HG03571 (cell line): ENCODE results near the gene ORC6.
A peak's percentile ranks its signal among the peaks of the same experiment; 100 is the strongest.
"Not testable (repeated sequence)": the region's sequence is repeated elsewhere in the genome, so short reads cannot be mapped to it uniquely, and the experiment has no call there.

Experiments
- ATAC-seq: cut with Tn5 transposase; IDR thresholded peaks from one replicate; pipeline ENCODE4 v1.9.1; 2021; ENCODE audit not compliant: unreplicated experiment

ORC6 gene, protein sequence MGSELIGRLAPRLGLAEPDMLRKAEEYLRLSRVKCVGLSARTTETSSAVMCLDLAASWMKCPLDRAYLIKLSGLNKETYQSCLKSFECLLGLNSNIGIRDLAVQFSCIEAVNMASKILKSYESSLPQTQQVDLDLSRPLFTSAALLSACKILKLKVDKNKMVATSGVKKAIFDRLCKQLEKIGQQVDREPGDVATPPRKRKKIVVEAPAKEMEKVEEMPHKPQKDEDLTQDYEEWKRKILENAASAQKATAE

DNA sequence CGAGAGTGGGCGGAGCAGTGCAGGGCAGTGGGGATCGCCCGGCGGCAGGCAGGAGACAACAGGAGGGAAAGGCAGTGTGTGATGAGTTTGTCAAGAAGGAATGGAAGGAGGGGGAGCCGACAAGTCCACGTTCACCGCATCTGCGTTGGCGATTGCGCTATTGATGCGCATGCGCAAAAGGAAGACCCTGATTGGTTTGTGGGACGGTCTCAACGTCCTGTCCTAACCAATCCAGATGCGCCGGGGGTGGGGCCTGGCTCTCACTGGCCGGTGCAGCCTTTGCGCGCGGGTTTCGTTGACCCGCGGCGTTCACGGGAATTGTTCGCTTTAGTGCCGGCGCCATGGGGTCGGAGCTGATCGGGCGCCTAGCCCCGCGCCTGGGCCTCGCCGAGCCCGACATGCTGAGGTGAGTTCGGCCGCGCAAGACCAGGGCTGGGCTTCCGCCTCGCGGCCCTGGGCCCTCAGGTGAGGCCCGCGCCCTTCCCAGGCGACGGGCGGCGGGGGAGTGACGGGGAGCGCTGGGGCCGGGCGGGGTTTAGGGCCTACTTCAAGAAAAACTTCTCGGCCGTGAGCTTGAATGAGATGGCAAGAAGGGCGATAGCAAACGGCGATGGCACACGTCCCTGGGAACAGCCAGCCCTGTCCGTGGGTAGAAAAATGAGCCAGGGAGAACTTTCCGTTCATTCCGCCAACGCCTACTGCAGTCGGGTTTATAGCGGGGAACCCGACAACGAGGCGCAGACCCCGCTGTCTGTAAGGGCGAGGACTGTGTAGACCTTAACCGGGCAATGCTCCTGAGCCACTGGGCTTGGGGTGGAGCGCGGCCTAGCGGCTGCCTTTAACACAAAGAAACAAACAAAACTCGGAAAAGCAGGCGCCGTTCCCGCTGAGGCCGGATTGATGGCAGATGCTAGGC lies at the start of gene ORC6:
Gene ORC6 (plus strand): TSS at position 295 of the 916 bp plus-strand sequence. CDS start 47 bp downstream, at position 342.
- ATAC-seq, result peak; percentile 68

GRCh38 chr16:46648656-46649055 lies 40.8 kb upstream of the ORC6 start:
- no peak for ATAC-seq

DNA sequence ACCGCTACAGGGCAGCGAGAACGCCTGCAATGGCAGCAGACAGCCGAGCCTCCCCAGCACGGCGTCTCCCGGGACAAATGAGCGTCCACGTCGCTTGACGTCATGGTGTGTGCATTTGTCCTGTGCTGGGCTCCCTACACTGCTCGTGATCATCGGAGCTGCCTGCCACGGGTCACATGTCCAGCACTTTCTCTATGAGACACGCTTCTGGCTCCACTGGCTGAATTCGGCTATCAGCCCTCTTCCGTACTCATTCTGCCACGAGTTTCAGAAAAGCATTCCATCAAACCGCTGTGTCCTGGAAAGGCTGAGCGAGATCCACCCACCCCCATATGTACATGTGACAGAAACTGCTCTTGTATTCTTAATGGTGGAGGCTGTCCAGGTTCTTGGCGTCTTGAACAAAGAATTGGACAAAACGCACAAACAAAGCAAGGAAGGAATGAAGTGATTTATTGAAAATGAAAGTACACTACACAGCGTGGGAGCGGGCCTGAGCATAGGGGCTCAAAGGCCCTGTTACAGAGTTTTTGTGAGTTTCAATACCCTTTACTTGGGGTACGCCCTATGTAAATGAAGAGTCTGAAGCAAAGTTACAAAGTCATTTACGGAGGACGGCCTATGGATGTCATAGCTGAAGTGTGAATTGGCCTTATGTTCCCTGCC lies 39.7 kb upstream of the ORC6 start:
- ATAC-seq, result no peak

GRCh38 chr16:46650254-46650623 lies 39.2 kb upstream of the ORC6 start:
- no peak for ATAC-seq

GRCh38 chr16:46651305-46651704 lies 38.2 kb upstream of the ORC6 start:
- ATAC-seq, result no peak

DNA sequence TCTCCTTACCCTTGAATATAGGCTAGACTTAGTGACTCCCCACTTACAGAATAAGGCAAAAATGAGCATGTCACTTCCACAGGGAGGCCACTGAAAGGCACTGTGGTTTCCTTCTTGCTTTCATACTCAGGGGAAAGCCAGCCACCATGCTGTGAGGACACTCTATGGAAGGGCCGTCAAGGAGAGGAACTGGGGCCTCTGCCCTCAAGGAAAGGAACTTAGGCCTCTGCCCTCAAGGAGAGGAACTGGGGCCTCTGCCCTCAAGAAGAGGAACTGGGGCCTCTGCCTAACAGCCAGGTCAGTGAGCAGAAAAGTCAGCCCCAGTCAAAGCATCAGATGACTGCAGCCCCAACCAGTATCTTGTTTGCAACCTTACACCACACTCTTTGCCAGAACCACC lies 30.5 kb upstream of the ORC6 start:
- peak; percentile 94 for ATAC-seq

DNA sequence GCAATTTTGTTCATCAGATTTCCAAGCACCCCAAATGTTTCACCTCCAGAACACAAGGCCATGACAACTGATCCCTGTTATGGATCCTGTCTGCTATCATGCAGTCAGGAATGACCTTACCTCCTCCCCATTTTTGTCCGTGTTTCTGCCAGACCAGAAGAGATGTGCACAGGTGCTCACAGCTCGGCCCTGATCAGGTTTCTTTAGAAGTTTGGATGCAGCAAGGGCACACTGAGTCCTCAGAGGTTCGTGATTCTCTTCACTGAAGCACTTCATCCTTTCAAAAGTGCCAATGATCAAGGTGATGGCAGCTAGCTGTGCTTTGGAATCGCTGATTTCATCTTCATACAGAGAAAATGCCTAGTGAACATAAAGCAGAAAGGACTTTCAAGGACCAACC lies 27.3 kb upstream of the ORC6 start:
- ATAC-seq, result no peak

DNA sequence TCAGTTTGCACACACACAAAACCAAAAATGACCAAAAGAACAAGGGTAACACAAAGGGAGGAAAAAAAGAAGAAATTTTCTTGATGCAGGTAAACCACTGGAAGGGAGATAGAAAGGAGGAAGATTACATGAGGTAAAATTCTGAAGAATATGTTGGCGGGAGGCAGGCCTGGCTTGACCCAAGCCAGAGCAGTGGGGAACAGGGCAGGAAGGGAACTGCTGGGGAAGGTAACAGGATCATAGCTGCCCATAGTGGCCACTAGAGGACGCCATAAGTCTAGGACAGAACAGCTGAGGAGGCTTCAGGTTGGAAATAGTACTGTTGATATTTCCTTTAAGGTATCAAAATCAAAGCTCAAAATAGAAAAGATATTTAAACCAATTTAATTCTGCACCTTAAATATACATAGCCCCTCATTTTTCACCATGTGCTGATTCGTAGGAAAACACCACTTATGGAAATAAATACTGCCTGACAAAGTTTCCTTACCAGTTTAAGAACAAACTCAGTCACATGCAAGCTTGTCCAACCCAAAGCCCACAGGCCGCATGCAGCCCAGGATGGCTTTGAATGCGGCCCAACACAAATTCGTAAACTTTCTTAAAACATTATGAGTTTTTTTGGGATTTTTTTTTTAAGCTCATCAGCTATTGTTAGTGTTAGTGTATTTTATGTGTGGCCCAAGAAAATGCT lies 16.0 kb upstream of the ORC6 start:
- ATAC-seq, result peak; percentile 83

DNA sequence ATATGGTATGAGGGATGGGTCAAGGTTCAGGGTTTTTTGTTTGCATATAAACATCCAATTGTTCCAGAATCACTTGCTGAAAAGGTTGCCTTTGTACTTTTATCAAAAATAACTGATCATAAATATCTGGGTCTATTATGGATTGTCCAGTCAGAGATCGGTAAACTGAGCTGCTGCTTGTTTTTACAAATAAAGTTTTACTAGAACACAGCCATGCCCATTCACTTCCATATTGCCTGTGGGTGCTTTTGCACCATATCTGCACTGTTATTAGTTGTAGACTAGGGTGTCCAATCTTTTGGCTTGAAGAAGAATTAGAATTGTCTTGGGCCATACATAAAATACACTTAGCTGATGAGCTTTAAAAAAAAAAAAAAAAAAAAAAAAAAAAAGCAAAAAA lies 11.5 kb upstream of the ORC6 start:
- ATAC-seq, result not testable (repeated sequence)

GRCh38 chr16:46681867-46682266 lies 7.6 kb upstream of the ORC6 start:
- ATAC-seq, result not testable (repeated sequence)

DNA sequence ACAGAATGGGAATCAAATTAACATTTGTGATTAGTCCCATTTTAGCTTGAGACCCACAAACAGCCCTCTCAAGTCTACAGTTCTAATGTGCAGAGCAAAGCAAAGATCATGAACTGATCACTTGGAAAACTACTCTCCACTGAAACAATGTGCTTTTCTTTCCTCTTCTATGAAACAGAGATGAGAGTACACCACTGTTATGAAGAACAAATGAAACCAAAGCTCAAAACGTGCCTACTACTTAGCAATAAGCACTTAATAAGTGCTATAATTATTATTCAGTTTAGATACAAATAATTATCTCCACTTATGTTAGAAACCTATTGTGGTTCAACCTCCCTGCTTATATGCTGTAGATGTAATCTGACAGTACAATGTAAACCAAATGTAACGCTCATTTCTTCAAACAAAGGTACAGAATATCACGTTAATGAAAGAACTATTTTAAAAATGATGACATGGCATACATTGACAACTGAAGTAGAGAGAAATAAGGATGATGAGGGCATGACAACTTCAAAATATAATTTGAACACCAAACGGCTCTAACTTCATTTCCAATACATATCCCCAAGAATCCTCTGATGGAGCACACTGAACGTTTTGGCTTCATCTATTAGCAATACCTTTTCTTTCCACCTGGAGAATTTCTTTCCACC lies 2.5 kb upstream of the ORC6 start:
- no peak for ATAC-seq

- ATAC-seq, result no peak
Measured at GRCh38 chr16:46687486-46687885, 2.0 kb upstream of the ORC6 start.

- ATAC-seq, result no peak
Measured at GRCh38 chr16:46688101-46688653, 1.3 kb upstream of the ORC6 start.

GRCh38 chr16:46688654-46689364 lies 650 bp upstream of the ORC6 start, which contains the start of gene VPS35:
Gene VPS35 (minus strand): TSS chr16:46689178. CDS start chr16:46689133, 45 bp downstream.
- peak; percentile 84 for ATAC-seq

- ATAC-seq, result no peak
Measured at GRCh38 chr16:46690281-46691178, 1.1 kb downstream of the ORC6 start.

DNA sequence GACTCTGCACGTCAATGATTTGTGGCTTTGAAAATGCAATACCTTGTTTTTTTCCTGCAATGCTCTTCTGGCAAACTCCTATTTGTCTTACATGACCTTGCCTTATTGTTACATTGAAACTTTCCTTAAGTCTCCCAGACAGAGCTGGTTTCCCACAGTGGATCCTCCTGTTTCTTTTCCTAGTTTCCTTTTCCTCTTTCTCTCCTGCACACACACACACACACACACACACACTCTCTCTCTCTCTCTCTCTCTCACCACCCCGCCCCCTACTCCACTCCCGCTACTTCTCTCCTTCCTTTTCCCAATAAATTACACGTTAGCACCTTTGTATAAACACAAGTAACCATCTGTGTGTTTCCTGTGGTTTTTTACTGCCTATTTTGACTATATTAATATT lies 2.3 kb downstream of the ORC6 start:
- ATAC-seq, result no peak

- no peak for ATAC-seq
Measured at GRCh38 chr16:46693598-46693997, 4.1 kb downstream of the ORC6 start.

DNA sequence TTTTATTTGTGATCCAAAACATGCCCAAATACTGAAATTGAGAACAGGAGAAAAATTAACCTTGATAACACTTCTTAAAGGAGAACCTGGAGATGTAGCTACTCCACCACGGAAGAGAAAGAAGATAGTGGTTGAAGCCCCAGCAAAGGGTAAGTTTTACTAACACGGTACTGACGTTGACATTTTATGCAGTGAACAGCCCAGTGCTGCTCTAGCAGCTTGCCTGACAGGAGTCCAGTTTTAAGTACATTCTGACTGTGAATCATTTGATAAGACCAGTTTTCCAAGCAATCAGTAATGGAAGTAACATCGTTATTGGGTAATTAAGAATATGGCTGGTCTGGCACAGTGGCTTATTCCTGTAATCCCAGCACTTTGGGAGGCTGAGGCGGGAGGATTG lies 6.5 kb downstream of the ORC6 start:
- ATAC-seq, result no peak

DNA sequence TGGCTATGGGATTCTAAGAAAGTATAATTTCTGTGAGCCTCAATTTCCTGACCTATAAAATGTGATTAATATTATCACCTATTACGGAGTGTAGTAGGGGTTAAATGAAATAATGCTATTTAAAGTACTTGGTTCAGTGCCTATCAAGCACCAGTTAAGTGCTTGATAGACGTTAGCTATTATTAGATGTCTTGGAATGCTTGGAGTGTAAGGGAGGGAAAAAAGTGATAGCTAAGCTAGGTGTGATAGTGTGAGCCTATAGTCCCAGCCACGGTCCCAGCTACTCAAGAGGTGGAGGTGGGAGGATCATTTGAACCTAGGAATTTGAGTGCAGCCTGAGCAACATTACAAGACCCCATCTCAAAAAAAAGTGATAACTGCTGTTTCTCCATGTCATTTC lies 7.5 kb downstream of the ORC6 start:
- no peak for ATAC-seq
